ENCODE results near the gene GPHN.

The GPHN gene

GRCh38 chr14:67207810-67208209, 699.9 kb downstream of the GPHN start:
- H3K4me3 ChIP-seq (ENCODE audit: low read depth, low read length) = no peak overlapping the region
- TF ChIP-seq CTCF (IDR thresholded peaks at IDR 0.05; ENCODE audit: low read depth, low read length, missing control alignments) = no peak
- no peak for DNase-seq (ENCODE audit: low read depth)

GRCh38 chr14:67218126-67218525, 710.2 kb downstream of the GPHN start:
- no peak for DNase-seq (ENCODE audit: low read depth)
- no peak for TF ChIP-seq CTCF (IDR thresholded peaks at IDR 0.05; ENCODE audit: low read depth, low read length, missing control alignments)
- H3K4me3 ChIP-seq (ENCODE audit: low read depth, low read length) = no peak overlapping the region

- DNase-seq (ENCODE audit: low read depth) = no peak
- H3K4me3 ChIP-seq (ENCODE audit: low read depth, low read length) = no peak overlapping the region
- no peak for TF ChIP-seq CTCF (IDR thresholded peaks at IDR 0.05; ENCODE audit: low read depth, low read length, missing control alignments)
Observed at GRCh38 chr14:67221248-67221981, 713.5 kb downstream of the GPHN start.

DNA sequence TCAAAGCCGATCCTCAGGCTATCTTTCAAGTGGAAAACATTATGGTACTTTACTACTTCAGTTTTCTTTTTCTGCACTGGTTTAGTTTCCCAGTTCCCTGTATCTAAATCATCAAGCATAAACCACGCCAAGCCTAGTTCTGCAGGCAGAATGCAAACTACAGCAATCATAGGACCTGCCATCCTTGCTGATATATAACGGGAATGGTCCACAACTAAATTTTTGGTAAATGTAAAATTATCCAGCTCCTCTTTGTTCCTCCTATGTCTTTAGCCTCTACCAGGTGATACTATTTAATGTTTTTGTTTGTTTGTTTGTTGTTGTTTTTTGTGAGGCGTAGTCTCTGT, 714.0 kb downstream of the GPHN start:
- no peak for DNase-seq (ENCODE audit: low read depth)
- no peak overlapping the region for H3K4me3 ChIP-seq (ENCODE audit: low read depth, low read length)
- no peak for TF ChIP-seq CTCF (IDR thresholded peaks at IDR 0.05; ENCODE audit: low read depth, low read length, missing control alignments)

DNA sequence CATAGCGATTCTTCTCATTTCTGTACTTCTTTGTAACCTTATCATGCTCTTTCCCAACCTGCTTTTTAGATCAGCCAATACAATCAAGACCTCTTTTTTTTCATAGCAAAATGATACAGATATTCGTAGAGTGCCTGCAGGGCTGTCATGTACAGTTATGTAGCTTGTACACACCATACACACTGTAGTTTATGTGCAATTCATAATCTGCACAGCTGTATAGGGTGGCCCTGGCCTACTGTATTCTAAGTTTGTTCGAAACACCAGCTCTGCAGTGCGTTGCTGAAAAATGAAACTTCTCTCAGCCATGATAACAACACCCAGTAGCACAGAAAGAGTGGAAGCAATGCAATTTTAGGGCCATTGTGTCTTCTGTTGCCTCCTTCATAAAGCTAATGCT, 717.6 kb downstream of the GPHN start:
- no peak overlapping the region for H3K4me3 ChIP-seq (ENCODE audit: low read depth, low read length)
- no peak for TF ChIP-seq CTCF (IDR thresholded peaks at IDR 0.05; ENCODE audit: low read depth, low read length, missing control alignments)
- no peak for DNase-seq (ENCODE audit: low read depth)

GRCh38 chr14:67228325-67228984, 720.5 kb downstream of the GPHN start:
- no peak for TF ChIP-seq CTCF (IDR thresholded peaks at IDR 0.05; ENCODE audit: low read depth, low read length, missing control alignments)
- DNase-seq (ENCODE audit: low read depth) = no peak
- no peak overlapping the region for H3K4me3 ChIP-seq (ENCODE audit: low read depth, low read length)

Data from GM12864 (cell line).